H1 (cell line): ENCODE results near the gene STAT5A. TPM values are rescaled to one million over a fixed set of nuclear protein-coding genes. Genes with fewer than 3 reads are reported as not detected.

Experiments
- CTCF ChIA-PET: fragments of 300-600 bp; sonication (Branson Sonifier 250); formaldehyde crosslinking; loops from one replicate; lab custom pipeline; 2021; ENCODE audit not compliant: partially characterized antibody; lab: Charles Lee
- POLR2A ChIA-PET: fragments of 300-600 bp; sonication (Branson Sonifier 250); formaldehyde crosslinking; loops from one replicate; lab custom pipeline; 2021; ENCODE audit warnings: inconsistent platforms; ENCODE audit not compliant: partially characterized antibody; lab: Charles Lee
- DNase-seq, 2 experiments: peaks; one replicate each; pipeline versions ENCODE4 v3.0.0 to v3.0.0-alpha.2; 2010 to 2022; ENCODE audit warnings: low spot score in 2 of 2, low read depth in 1 of 2, mixed read lengths in 1 of 2
- FAIRE-seq: peaks from 2 replicates; lab custom pipeline; 2011; peaks lifted over from hg19 to GRCh38; lab: Jason Lieb, UNC
- H2AFZ ChIP-seq: 2 replicates; pipeline ENCODE4 v1.8.1; 2012; ENCODE audit warnings: low read length, inconsistent platforms
- H2AK5ac ChIP-seq: 2 replicates; pipeline ENCODE4 v1.6.1; 2013; ENCODE audit warnings: low read depth, low read length
- H2BK120ac ChIP-seq: replicated peaks from 2 replicates; pipeline ENCODE3; 2013; ENCODE audit warnings: low read depth, low read length, inconsistent platforms
- H2BK12ac ChIP-seq: 2 replicates; pipeline ENCODE4 v1.6.1; 2013; ENCODE audit warnings: low read depth, low read length
- H2BK15ac ChIP-seq: 2 replicates; pipeline ENCODE4 v1.6.1; 2013; ENCODE audit warnings: low read length
- H2BK20ac ChIP-seq: 2 replicates; pipeline ENCODE4 v1.6.1; 2013; ENCODE audit warnings: low read length
- H2BK5ac ChIP-seq: 2 replicates; pipeline ENCODE4 v1.6.1; 2013; ENCODE audit warnings: low read depth, low read length
- H3K14ac ChIP-seq: 2 replicates; pipeline ENCODE4 v1.6.1; 2013; ENCODE audit warnings: inconsistent platforms; ENCODE audit not compliant: insufficient read length
- H3K18ac ChIP-seq: 2 replicates; pipeline ENCODE4 v1.6.1; 2013; ENCODE audit warnings: low read length; ENCODE audit errors: extremely low read depth
- H3K23ac ChIP-seq: 2 replicates; pipeline ENCODE4 v1.6.1; 2013; ENCODE audit warnings: inconsistent platforms; ENCODE audit not compliant: insufficient read length
- H3K23me2 ChIP-seq: 2 replicates; pipeline ENCODE4 v1.6.1; 2013; ENCODE audit warnings: low read depth, low read length
- H3K27ac ChIP-seq: 2 replicates; pipeline ENCODE4 v1.6.1; 2011; ENCODE audit warnings: low read depth, low read length, inconsistent platforms
- H3K27me3 ChIP-seq, 4 experiments: replicated peaks in 1 of 4; 1 replicate in 1 of 4; 2 replicates in 3 of 4; pipeline versions ENCODE4 v1.6.1 to v1.8.1; 2011 to 2013; ENCODE audit warnings: low read length in 3 of 4, mild to moderate bottlenecking in 3 of 4, inconsistent platforms in 2 of 4, mixed read lengths in 2 of 4, moderate library complexity in 1 of 4; ENCODE audit not compliant: control insufficient read depth in 3 of 4, insufficient read depth in 3 of 4; ENCODE audit errors: extremely low read depth in 1 of 4
- H3K36me3 ChIP-seq, 4 experiments: 2 replicates each; pipeline versions ENCODE4 v1.6.1 to v1.8.1; 2011 to 2013; ENCODE audit warnings: mild to moderate bottlenecking in 4 of 4, low read length in 3 of 4, moderate library complexity in 2 of 4, control low read depth in 1 of 4, inconsistent platforms in 1 of 4; ENCODE audit not compliant: insufficient read depth in 4 of 4, control insufficient read depth in 2 of 4
- H3K4ac ChIP-seq: replicated peaks from 2 replicates; pipeline ENCODE3; 2013; ENCODE audit warnings: low read length, low read depth, mixed read lengths, inconsistent platforms; ENCODE audit not compliant: insufficient read length
- H3K4me1 ChIP-seq, 4 experiments: replicated peaks in 1 of 4; 1 replicate in 1 of 4; 2 replicates in 3 of 4; pipeline versions ENCODE4 v1.6.1 to v1.8.1; 2011 to 2013; ENCODE audit warnings: low read length in 3 of 4, inconsistent platforms in 2 of 4, mixed read lengths in 1 of 4; ENCODE audit not compliant: insufficient read depth in 4 of 4, control insufficient read depth in 3 of 4
- H3K4me2 ChIP-seq, 2 experiments: 2 replicates each; pipeline versions ENCODE4 v1.6.1 to v1.8.1; 2011 to 2013; ENCODE audit warnings: low read depth in 2 of 2, low read length in 2 of 2, control low read depth in 1 of 2, inconsistent platforms in 1 of 2, mild to moderate bottlenecking in 1 of 2; ENCODE audit not compliant: insufficient read depth in 1 of 2
- H3K4me3 ChIP-seq, 4 experiments: fragments of 200-600, 300-600 bp in 1 of 4; sonication (generic), shearing (Covaris generic), sonication (Bioruptor Twin) in 1 of 4; 2 replicates each; pipeline versions ENCODE4 v1.5.1 to v1.8.1; 2011 to 2016; ENCODE audit warnings: low read length in 4 of 4, low read depth in 3 of 4, control low read depth in 2 of 4, inconsistent platforms in 2 of 4, mild to moderate bottlenecking in 2 of 4, mixed read lengths in 1 of 4, moderate library complexity in 1 of 4; ENCODE audit not compliant: insufficient read depth in 2 of 4; ENCODE audit errors: extremely low read depth in 1 of 4
- H3K56ac ChIP-seq: replicated peaks from 2 replicates; pipeline ENCODE3; 2013; ENCODE audit warnings: low read depth, mild to moderate bottlenecking, mixed read lengths, low read length, inconsistent platforms; ENCODE audit not compliant: insufficient read length
- H3K79me1 ChIP-seq: 2 replicates; pipeline ENCODE4 v1.6.1; 2013; ENCODE audit warnings: low read depth, low read length, control low read depth
- H3K79me2 ChIP-seq, 2 experiments: 2 replicates each; pipeline versions ENCODE4 v1.6.1 to v1.8.1; 2012 to 2013; ENCODE audit warnings: low read length in 2 of 2, mild to moderate bottlenecking in 2 of 2, inconsistent platforms in 1 of 2; ENCODE audit not compliant: insufficient read depth in 2 of 2, control insufficient read depth in 1 of 2
- H3K9ac ChIP-seq, 4 experiments: replicated peaks in 1 of 4; 1 replicate in 1 of 4; 2 replicates in 3 of 4; pipeline versions ENCODE4 v1.6.1 to v1.8.1; 2011 to 2013; ENCODE audit warnings: low read depth in 3 of 4, low read length in 3 of 4, control low read depth in 2 of 4, mild to moderate bottlenecking in 2 of 4, moderate library complexity in 2 of 4, inconsistent platforms in 1 of 4; ENCODE audit errors: extremely low read depth in 1 of 4
- H3K9me3 ChIP-seq, 2 experiments: 2 replicates each; pipeline versions ENCODE4 v1.6.1 to v1.8.1; 2012 to 2013; ENCODE audit warnings: mild to moderate bottlenecking in 2 of 2, moderate library complexity in 2 of 2, control low read depth in 1 of 2, inconsistent platforms in 1 of 2, low read depth in 1 of 2, low read length in 1 of 2, mixed read lengths in 1 of 2; ENCODE audit not compliant: insufficient read depth in 2 of 2
- H4K20me1 ChIP-seq, 2 experiments: replicated peaks in 1 of 2; 2 replicates each; pipeline versions ENCODE3 to v1.8.1; 2011 to 2013; ENCODE audit warnings: inconsistent platforms in 2 of 2, low read length in 2 of 2, mild to moderate bottlenecking in 1 of 2; ENCODE audit not compliant: insufficient read depth in 2 of 2, control insufficient read depth in 1 of 2
- H4K5ac ChIP-seq: 2 replicates; pipeline ENCODE4 v1.6.1; 2013; ENCODE audit warnings: low read length, low read depth, mixed read lengths, inconsistent platforms; ENCODE audit not compliant: insufficient read length
- H4K8ac ChIP-seq: 2 replicates; pipeline ENCODE4 v1.8.0; 2013; ENCODE audit warnings: mild to moderate bottlenecking, moderate library complexity, low read length, inconsistent platforms; ENCODE audit not compliant: insufficient read depth; ENCODE audit errors: extremely low read depth
- H4K91ac ChIP-seq: replicated peaks from 2 replicates; pipeline ENCODE3; 2013; ENCODE audit warnings: low read length, mixed read lengths, inconsistent platforms; ENCODE audit not compliant: insufficient read length
- ASH2L ChIP-seq: fragments of 200-600, 300-600 bp; sonication (generic); IDR thresholded peaks from one replicate; pipeline ENCODE4 v1.7.1; 2017; ENCODE audit warnings: low read length
- EGR1 ChIP-seq: IDR thresholded peaks from 2 replicates; pipeline ENCODE4 v1.6.1; 2011; ENCODE audit warnings: low read depth, low read length, borderline replicate concordance
- EP300 ChIP-seq, 2 experiments: IDR thresholded peaks; 1 replicate in 1 of 2; 2 replicates in 1 of 2; pipeline ENCODE4 v1.6.1; 2011 to 2012; ENCODE audit warnings: low read depth in 2 of 2, low read length in 2 of 2, mild to moderate bottlenecking in 2 of 2, borderline replicate concordance in 1 of 2, inconsistent platforms in 1 of 2, moderate library complexity in 1 of 2
- FOSL1 ChIP-seq: IDR thresholded peaks from 2 replicates; pipeline ENCODE4 v1.6.1; 2011; ENCODE audit warnings: mild to moderate bottlenecking, low read depth, low read length, moderate library complexity; ENCODE audit not compliant: insufficient read depth
- GTF2F1 ChIP-seq: IDR thresholded peaks from 2 replicates; pipeline ENCODE4 v1.6.1; 2012; ENCODE audit warnings: low read depth, low read length, improper control_type of control experiment, borderline replicate concordance
- HDAC2 ChIP-seq, 2 experiments: fragments of 300-600 bp in 1 of 2; sonication (generic) in 1 of 2; IDR thresholded peaks; 2 replicates each; pipeline ENCODE4 v1.6.1; 2011 to 2012; ENCODE audit warnings: low read depth in 2 of 2, low read length in 2 of 2, mild to moderate bottlenecking in 2 of 2, moderate library complexity in 2 of 2, borderline replicate concordance in 1 of 2, inconsistent platforms in 1 of 2
- KDM1A ChIP-seq: fragments of 200-600, 300-600 bp; sonication (generic); IDR thresholded peaks from 2 replicates; pipeline ENCODE4 v1.7.1; 2016; ENCODE audit warnings: mild to moderate bottlenecking, low read length, borderline replicate concordance
- POLR2AphosphoS5 ChIP-seq: IDR thresholded peaks from 2 replicates; pipeline ENCODE4 v1.6.1; 2011; ENCODE audit warnings: low read depth, low read length
- POU5F1 ChIP-seq: IDR thresholded peaks from 2 replicates; pipeline ENCODE4 v1.6.1; 2011; ENCODE audit warnings: low read depth, mild to moderate bottlenecking, low read length, moderate library complexity
- RBBP5 ChIP-seq: IDR thresholded peaks from 2 replicates; pipeline ENCODE4 v1.7.1; 2012; ENCODE audit warnings: low read depth, mild to moderate bottlenecking, inconsistent platforms, low read length, moderate library complexity, borderline replicate concordance
- RNF2 ChIP-seq: fragments of 200-900, 300-1000 bp; sonication (generic); IDR thresholded peaks from 2 replicates; pipeline ENCODE4 v1.7.1; 2016; ENCODE audit warnings: borderline replicate concordance, low read depth, mild to moderate bottlenecking, antibody characterized with exemption, low read length; ENCODE audit not compliant: poor library complexity, severe bottlenecking; ENCODE audit errors: missing control alignments
- RXRA ChIP-seq: IDR thresholded peaks from 2 replicates; pipeline ENCODE4 v1.6.1; 2011; ENCODE audit warnings: low read depth, mild to moderate bottlenecking, low read length, moderate library complexity; ENCODE audit not compliant: insufficient read depth
- YY1 ChIP-seq: IDR thresholded peaks from 2 replicates; pipeline ENCODE4 v1.6.1; 2011; ENCODE audit warnings: low read depth, mild to moderate bottlenecking, low read length
- WGBS, 2 experiments: shearing (Covaris generic) in 1 of 2; methylation state at CpG; one replicate each; pipeline versions ENCODE4 v1.1.6 to v1.1.7; 2013 to 2015; ENCODE audit warnings: low lambda C conversion rate in 2 of 2, mixed read lengths in 2 of 2, inconsistent platforms in 1 of 2, low coverage in 1 of 2, missing lambda C conversion rate in 1 of 2; ENCODE audit not compliant: insufficient replicate concordance in 2 of 2, insufficient coverage in 1 of 2, insufficient read length in 1 of 2; ENCODE audit errors: extremely low coverage in 1 of 2, missing lambda C conversion rate in 1 of 2; 5-methylcytosine and 5-hydroxymethylcytosine counted together
- polyA plus RNA-seq, 7 experiments: library from polyadenylated mRNA; depleted of rRNA in 3 of 7; stranded (reverse) in 5 of 7; unstranded in 2 of 7; fragments of >200 nt in 5 of 7; fragments of 200-250 nt in 2 of 7; gene quantifications; 1 replicate in 5 of 7; 2 replicates in 1 of 7; 4 replicates in 1 of 7; pipeline versions ENCODE4 v1.2.1 to v1.2.3, GENCODE V29; 2011 to 2013; ENCODE audit warnings: missing spikeins in 2 of 7, mixed read lengths in 2 of 7
- total RNA-seq: library from RNA; stranded (reverse); fragmentation: NEBNext Ultra II Directional; extraction: Animal tissue kit (Norgen Biotek cat#: 25700); gene quantifications from 2 replicates; pipeline ENCODE4 v1.2.1, GENCODE V29; 2021

STAT5A gene
- total and polyA plus RNA-seq, 2 of the 8 experiments (the other 6 are each of a cell fraction or from before 2014, with no cell fraction given) = 4.2 to 5.4 TPM

DNA sequence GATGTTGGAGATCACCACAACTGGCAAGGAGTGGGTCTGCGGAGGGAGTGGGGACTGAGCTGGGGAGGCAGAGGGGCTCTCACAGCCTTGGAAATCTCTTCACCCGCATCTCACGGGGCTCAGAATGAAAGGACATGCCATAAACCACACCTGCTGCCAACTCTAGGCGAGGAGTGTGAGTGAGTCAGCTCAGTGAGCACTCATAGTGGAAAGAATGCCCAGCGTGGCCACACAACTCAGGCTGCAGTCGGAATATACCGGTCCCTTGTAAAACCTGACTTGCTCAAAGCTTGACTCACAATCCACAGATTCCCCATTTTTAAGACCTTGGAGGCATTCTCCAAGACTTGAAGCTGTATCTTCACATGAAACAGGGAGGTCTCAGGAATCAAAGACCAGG, 36.7 kb downstream of the STAT5A start:
- no peak overlapping the region for H3K56ac ChIP-seq
- H4K5ac ChIP-seq = no peak overlapping the region
- no peaks in the 10 kb centered on the region for H3K9me3 ChIP-seq
- no peak overlapping the region for H3K4ac ChIP-seq
- H2BK12ac ChIP-seq = no peak overlapping the region
- H2BK120ac ChIP-seq = no peak overlapping the region
- H4K20me1 ChIP-seq = peaks cover 0 to 2% of the 10 kb centered on the region in 2 experiments
- peaks cover 10 to 36% (median 31%) of the 10 kb centered on the region in 4 experiments for H3K36me3 ChIP-seq
- H2BK15ac ChIP-seq = no peak overlapping the region
- no peak overlapping the region for H2BK20ac ChIP-seq
- H3K9ac ChIP-seq = no peak overlapping the region
- H3K4me3 ChIP-seq = no peak overlapping the region
- no peaks in the 10 kb centered on the region for H3K23me2 ChIP-seq
- no peak overlapping the region for H3K27ac ChIP-seq
- H2BK5ac ChIP-seq = no peak overlapping the region
- peaks cover 0 to 19% (median 8%) of the 10 kb centered on the region in 4 experiments; a peak in 5 of 7 replicates for H3K4me1 ChIP-seq
- POLR2A ChIA-PET = interaction anchor here (0.6 to 1.3 kb wide), 3 partner anchors 43 to 78 kb away, joined by 3 read pairs; no protein-coding TSS in a partner anchor
- H3K4me2 ChIP-seq = no peak overlapping the region
- H2AFZ ChIP-seq = no peak overlapping the region
- DNase-seq = no peak
- 96% methylated on average over 7 of the region's 7 CpGs; no CpG with 5 or more reads in 1 of the 2 experiments for WGBS, 2 experiments
- no peak overlapping the region for H2AK5ac ChIP-seq
- no peak overlapping the region for H4K91ac ChIP-seq
- H3K27me3 ChIP-seq = no peaks in the 10 kb centered on the region
- no peaks in the 10 kb centered on the region; the same call in 1 of the 2 replicates for H3K79me1 ChIP-seq
- H3K14ac ChIP-seq = no peak overlapping the region
- FAIRE-seq = no peak
- no peak overlapping the region for H3K23ac ChIP-seq
- no peak overlapping the region; the same call in 1 of the 2 replicates for H4K8ac ChIP-seq
- CTCF ChIA-PET = interaction anchor here (0.6 to 24.6 kb wide), 10 partner anchors 9 to 193 kb away, joined by 3 to 542 read pairs (median 4); partner anchors contain the start of gene STAT3
- no peak overlapping the region for H3K18ac ChIP-seq
- H3K79me2 ChIP-seq = no peaks in the 10 kb centered on the region
- TF ChIP-seq POLR2AphosphoS5 (no peak), RNF2 (no peak), GTF2F1 (no peak), KDM1A (no peak), POU5F1 (no peak), RBBP5 (no peak), HDAC2 (IDR thresholded peaks at IDR 0.05; ENCODE audit: borderline replicate concordance in 1 of 2, low read depth in 2 of 2, low read length in 2 of 2) (no peak), FOSL1 (no peak), EP300 (IDR thresholded peaks at IDR 0.05; ENCODE audit: borderline replicate concordance in 1 of 2, low read depth in 2 of 2, low read length in 2 of 2) (no peak), YY1 (no peak), RXRA (no peak), EGR1 (no peak), ASH2L (no peak)
